Cortex of kidney (tissue), 1 donor: ENCODE results near the gene HSPA5.
"Not testable (repeated sequence)": the region's sequence is repeated elsewhere in the genome, so short reads cannot be mapped to it uniquely, and the experiment has no call there.

Experiments
- DNase-seq: peaks from one replicate; lab custom pipeline; 2025; lab: John Stamatoyannopoulos, UW

Gene HSPA5

GRCh38 chr9:125241000-125241862 lies at the start of gene HSPA5:
HSPA5 (minus strand) TSS chr9:125241343; CDS start chr9:125241126, 217 bp downstream.
- DNase-seq, result peak; percentile 67

GRCh38 chr9:125286935-125287433 lies 45.8 kb upstream of the HSPA5 start:
- DNase-seq, result not testable (repeated sequence)

GRCh38 chr9:125284855-125285254 lies 43.7 kb upstream of the HSPA5 start:
- DNase-seq, result no peak

DNA sequence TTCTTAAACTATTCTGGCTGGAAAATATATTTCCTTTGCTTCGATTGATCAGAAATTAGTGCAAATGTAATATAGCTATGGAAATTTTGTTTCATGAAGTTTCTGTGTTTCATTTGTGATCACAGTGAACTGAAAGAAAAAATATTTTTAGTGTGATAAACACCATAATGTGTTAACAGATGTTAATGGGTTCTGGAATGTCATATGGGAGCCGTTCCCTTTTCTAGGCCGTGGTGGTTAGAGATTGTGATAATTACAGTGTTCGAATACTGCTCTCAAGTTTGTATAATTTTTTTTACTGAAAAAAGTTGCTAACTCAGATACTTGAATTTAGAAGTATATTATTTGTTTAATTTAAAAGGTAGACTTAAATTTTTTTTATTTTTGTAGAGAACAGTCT lies 39.8 kb upstream of the HSPA5 start:
- no peak for DNase-seq

DNA sequence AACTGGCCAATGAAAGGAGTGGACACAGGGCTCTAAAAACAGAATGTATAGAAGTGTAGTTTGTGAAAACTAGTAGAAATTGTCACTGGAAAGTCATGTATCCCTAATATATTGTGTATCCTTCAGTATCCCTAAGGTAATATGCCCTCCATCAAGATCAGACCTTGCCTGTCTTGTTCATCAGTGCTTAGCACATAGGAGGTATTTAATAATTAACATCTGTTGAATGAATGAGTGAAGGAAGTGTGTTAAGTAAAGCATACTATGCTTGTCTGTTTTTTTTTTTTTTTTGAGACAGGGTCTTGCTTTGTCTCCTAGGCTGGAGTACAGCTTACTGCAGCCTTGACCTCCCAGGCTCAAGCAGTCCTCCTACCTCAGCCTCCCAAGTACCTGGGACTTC lies 36.3 kb upstream of the HSPA5 start:
- DNase-seq, result no peak

- no peak for DNase-seq
These were observed 35.6 kb upstream of the HSPA5 start for GRCh38 chr9:125276771-125277170.

DNA sequence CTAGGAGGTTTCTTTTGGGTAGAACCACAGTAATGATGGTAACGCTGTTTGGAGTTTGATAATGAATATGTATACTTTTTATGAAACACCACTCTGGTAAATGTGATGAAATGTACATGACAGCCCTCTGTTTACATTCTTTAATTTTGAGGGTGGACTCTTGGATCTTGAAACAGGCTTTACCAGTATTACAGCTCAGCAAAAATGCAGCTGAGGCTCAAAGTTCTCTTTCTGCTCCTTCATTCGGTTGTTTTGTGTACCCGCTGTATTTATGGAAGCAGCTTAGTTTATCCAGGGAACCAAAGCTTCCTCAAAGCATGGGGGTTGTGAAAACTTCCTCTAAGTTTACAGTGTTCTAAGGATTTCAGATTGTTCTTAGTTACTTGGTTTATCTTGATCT lies 31.6 kb upstream of the HSPA5 start:
- DNase-seq, result no peak

DNA sequence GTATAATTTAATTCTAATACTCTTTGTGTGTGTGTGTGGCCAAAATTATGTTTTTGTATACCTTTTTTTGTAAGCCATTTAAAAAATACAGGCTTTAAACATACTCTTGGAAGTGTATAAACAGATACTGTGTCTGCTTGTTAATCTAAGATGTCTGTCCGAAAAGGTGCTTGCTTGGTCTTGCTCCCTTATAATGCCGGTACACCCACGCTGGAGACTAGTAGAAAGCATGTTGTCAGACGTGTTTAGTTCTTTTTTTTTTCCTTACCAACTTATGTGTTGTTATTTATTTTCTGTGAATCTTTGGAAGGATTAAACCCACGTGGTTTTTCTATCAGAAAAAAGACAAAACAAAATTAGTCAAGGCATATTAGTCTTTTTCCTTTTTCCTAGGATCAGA lies 29.9 kb upstream of the HSPA5 start:
- no peak for DNase-seq

GRCh38 chr9:125269014-125269397 lies 27.9 kb upstream of the HSPA5 start:
- no peak for DNase-seq

- DNase-seq, result no peak
These were observed 27.4 kb upstream of the HSPA5 start for GRCh38 chr9:125268394-125269013.

DNA sequence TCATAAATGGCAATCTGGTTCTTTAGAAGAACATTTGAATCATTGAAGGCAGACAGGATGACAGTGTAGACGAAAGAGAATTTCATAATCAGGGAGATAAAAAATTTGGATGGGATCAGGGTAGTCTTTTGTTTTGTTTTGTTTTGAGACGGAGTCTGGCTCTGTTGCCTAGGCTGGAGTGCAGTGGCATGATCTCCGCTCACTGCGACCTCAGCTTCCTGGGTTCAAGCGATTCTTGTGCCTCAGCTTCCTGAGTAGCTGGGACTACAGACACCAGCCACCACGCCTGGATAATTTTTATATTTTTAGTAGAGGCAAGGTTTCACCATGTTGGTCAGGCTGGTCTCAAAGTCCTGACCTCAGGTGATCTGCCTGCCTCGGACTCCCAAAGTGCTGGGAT lies 22.9 kb upstream of the HSPA5 start:
- not testable (repeated sequence) for DNase-seq

- DNase-seq, result no peak
These were observed 21.3 kb upstream of the HSPA5 start for GRCh38 chr9:125262294-125262991.

- peak; percentile 52 for DNase-seq
These were observed 20.6 kb upstream of the HSPA5 start, which contains the start of gene GAPVD1 for GRCh38 chr9:125261501-125262293. GAPVD1 (plus strand) TSS chr9:125261826; CDS start chr9:125298922, 37,096 bp downstream.

GRCh38 chr9:125260561-125260960 lies 19.4 kb upstream of the HSPA5 start:
- DNase-seq, result no peak

- DNase-seq, result no peak
These were observed 17.8 kb upstream of the HSPA5 start for GRCh38 chr9:125258832-125259534.

DNA sequence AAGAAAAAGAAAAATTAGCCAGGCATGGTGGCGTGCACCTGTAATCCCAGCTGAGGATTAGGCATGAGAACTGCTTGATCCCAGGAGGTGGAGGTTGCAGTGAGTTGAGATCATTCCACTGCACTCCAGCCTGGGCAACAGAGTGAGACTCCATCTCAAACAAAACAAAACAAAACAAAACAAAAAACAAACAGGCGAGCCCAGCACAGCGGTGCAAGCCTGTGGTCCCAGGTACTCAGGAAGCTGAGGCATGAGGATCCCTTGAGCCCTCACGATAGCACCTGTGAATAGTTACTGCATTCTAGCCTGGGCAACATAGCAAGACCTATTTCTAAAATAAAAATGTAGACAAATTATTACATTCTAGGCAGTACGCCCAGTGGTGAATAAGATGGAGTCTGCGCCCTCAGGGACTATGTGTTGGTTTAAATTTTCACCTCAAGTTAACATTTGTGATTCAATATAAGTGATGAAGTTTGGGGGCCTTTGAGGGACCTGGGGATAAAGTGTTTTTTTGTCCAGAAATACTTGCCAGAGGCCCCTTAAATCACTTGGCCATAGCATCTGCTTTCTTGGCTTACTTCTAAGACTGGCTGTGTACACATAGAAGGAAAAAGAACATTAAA lies 17.1 kb upstream of the HSPA5 start:
- DNase-seq, result no peak

GRCh38 chr9:125255781-125256391 lies 14.7 kb upstream of the HSPA5 start:
- DNase-seq, result no peak

DNA sequence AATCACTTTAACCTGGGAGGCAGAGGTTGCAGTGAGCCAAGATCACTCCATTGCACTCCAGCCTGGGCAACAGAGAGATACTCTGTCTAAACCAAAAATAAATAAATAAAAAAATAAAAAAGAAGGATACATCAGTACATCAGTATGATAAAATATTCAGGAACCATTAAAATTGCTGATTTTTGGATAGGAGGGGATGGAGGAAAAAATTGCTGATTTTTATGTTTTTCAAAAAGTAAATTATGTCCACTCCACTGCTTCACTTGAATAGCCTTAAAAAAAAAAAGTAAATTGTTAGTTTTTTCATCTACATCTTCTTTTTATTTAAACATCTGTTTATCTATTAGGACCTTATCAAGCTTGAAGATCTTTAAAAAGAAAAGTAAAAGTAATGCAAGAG lies 13.1 kb upstream of the HSPA5 start:
- DNase-seq, result no peak

DNA sequence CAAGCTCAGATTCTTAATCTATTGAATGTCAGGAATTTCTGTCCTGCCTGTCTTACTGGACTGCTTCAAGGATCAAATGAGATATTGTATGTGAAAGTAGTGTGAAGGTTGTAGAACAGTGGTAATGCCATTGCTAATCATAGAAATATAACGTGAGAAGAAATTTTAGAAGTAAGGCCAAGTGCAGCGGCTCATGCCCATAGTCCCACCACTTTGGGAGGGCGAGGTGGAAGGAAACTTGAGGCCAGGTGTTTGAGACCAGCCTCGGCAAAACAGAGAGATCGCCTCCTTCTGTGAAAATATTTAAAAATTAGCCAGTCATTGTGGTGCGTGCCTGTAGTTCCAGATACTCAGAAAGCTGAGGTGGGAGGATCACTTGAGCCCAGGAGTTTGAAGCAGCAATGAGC lies 5.1 kb upstream of the HSPA5 start:
- DNase-seq, result no peak

GRCh38 chr9:125243792-125244260 lies 2.7 kb upstream of the HSPA5 start:
- no peak for DNase-seq
